CD4-positive, alpha-beta T cell treated with Interferon gamma for 1 hour (primary cell): Measurements from ENCODE around the gene PRSS12.
"Not testable (repeated sequence)": the region's sequence is repeated elsewhere in the genome, so short reads cannot be mapped to it uniquely, and the experiment has no call there.

Source experiments
- DNase-seq: peaks from one replicate; pipeline ENCODE4 v3.0.0-alpha.2; 2020

PRSS12 gene

DNA sequence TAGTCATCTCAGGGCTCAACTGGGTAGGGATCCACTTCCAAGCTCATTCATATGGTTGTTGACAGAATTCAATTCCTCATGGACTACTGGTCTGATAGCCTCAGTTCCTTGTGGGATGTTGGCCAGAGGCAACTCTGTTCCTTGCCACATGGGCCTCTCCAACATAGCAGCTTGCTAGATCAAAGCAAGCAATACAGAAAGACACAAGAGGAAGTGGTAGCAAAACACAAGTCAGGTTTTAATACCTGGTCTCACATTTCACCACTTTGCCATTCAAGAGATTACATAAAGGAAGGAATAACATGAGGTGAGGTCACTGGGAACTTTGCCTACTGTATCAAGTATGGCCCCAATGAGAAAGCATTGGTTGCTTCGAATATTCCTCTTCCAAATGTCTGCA is 79.2 kb downstream of the PRSS12 start:
- DNase-seq, result no peak

DNA sequence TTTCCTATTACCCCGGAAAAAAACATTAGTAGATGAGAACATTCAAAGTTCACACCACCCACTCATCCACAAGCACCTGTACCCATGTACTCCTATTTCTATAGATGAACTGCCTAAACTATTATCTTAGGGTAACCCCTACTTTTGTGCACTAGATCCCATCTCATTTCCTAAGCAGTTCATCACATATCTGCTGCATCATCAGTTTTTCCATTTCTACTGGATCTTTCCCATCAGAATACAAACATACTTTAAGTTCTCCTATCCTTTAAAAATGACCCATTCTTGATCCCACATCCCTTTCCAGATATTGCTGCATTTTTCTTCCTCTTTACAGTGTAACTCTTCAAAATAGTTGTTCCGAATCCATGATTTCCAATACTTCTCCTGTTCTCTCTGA is 81.0 kb downstream of the PRSS12 start:
- DNase-seq, result no peak

DNA sequence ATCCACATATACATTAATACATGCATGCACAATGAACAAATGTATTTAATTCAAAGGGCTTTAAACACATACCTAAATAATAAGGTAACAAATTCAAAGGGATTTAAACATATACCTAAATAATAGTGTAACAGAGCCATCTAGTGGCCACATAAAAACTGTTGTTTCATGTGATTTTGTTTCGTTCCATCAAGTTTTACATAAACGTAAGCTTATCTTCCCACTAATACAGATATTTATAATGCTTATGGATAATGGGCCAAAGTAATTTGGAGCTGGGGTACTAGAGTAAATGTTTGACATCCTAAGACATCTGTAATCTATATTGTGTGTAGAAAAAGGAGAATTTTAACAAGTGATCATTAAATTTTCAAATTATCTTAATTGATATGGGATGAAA is 82.3 kb downstream of the PRSS12 start:
- no peak for DNase-seq

DNA sequence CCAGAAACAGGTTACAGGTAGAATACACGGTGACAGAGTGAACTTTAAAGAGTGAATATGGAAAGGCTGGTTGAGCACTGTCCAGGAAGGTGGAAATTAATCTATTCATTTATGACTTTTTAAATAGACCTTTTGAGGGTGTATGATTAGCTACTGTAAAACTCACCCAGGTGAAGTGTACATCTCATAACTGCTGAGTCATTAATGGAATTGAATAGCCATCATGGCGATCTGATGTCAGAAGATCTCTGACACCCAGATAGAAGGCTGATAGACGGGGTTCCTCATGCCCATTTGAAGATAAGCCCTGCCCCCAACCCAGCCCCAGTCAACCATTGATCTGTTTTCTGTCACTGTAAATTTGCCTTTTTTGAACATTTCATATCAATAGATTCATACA is 84.0 kb downstream of the PRSS12 start:
- DNase-seq, result no peak

DNA sequence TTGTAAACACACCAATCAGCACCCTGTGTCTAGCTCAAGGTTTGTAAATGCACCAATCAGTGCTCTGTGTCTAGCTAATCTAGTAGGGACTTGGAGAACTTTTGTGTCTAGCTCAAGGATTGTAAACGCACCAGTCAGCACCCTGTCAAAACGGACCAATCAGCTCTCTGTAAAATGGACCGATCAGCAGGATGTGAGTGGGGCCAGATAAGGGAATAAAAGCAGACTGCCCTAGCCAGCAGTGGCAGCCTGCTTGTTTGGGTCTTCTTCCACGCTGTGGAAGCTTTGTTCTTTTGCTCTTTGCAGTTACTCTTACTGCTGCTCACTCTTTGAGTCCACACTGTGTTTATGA is 86.7 kb downstream of the PRSS12 start:
- DNase-seq, result not testable (repeated sequence)

DNA sequence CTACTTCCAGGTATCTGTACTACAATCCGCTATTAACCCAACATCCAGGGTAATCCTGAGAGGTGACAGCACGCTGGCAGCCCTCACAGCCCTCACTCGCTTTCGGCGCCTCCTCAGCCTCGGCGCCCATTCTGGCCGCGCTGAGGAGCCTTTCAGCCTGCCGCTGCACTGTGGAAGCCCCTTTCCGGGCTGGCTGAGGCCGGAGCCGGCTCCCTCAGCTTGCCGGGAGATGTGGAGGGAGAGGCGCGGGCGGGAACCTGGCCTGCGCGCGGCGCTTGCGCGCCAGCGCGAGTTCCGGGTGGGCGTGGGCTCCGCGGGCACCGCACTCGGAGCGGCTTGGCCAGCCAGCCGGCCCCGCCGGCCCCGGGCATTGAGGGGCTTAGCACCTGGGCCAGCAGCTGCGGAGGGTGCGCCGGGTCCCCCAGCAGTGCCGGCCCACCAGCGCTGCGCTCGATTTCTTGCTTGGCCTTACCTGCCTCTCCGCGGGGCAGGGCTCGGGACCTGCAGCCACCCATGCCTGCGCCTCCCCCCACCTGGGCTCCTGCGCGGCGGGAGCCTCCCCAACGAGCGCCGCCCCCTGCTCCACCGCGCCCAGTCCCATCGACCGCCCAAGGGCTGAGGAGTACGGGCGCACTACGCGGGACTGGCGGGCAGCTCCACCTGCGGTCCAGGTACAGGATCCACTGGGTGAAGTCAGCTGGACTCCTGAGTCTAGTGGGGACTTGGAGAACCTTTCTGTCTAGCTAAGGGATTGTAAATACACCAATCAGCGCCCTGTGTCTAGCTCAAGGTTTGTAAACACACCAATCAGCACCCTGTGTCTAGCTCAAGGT is 87.3 kb downstream of the PRSS12 start:
- no peak for DNase-seq

GRCh38 chr4:118264096-118264495 is 88.7 kb downstream of the PRSS12 start:
- no peak for DNase-seq

DNA sequence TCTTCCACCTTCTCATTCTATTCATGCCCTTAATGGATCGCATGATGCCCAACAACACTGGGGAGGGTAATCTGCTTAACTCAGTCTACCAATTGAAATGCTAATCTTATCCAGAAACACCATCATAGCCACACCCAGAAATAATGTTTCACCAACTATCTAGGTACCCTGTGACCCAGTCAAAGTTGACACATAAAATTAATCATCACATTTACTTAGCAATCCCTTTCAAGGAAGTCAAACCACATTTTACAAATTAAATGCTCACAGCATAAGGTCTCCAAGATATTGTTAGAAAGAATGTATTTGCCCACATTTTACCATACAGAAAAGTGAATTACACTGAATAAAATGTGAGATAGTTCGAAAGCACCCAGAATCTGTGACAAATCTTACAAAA is 92.5 kb downstream of the PRSS12 start:
- DNase-seq, result no peak

GRCh38 chr4:118259111-118259510 is 93.7 kb downstream of the PRSS12 start:
- no peak for DNase-seq

- DNase-seq, result no peak
These were observed 98.4 kb downstream of the PRSS12 start for GRCh38 chr4:118254368-118254767.

- no peak for DNase-seq
These were observed 102.9 kb downstream of the PRSS12 start for GRCh38 chr4:118249890-118250289.

GRCh38 chr4:118237531-118237930 is 115.3 kb downstream of the PRSS12 start:
- no peak for DNase-seq

GRCh38 chr4:118235566-118236120 is 117.2 kb downstream of the PRSS12 start:
- DNase-seq, result no peak
